ENCODE data around the gene SUGP2. TPM values are rescaled to one million over a fixed set of nuclear protein-coding genes. Genes with fewer than 3 reads are reported as not detected.

The SUGP2 gene
- total and polyA plus RNA-seq, 2 of the 13 experiments (the other 11 are each of a cell fraction or from before 2014, with no cell fraction given), result 40.6 to 57.7 TPM

GRCh38 chr19:19064098-19064722, 30.9 kb upstream of the SUGP2 start (continued):
- TF ChIP-seq CENPX (CRISPR knock-in tag; IDR thresholded peaks at IDR 0.05), result no peak
- no peak for TF ChIP-seq XRCC5 (optimal IDR thresholded peaks at IDR 0.05; ENCODE audit: low read length)
- peak; percentile 3; the same call in 1 of the 2 replicates for TF ChIP-seq ZBTB10 (CRISPR knock-in tag; IDR thresholded peaks at IDR 0.05; ENCODE audit: borderline replicate concordance)
- TF ChIP-seq ZNF569 (CRISPR knock-in tag; IDR thresholded peaks at IDR 0.05; ENCODE audit: borderline replicate concordance), result no peak
- no peak for TF ChIP-seq MNT (IDR thresholded peaks at IDR 0.05)
- peak; percentile 80 for TF ChIP-seq PATZ1 (CRISPR knock-in tag; IDR thresholded peaks at IDR 0.05)
- peak; percentile 43; the same call in 1 of the 2 replicates for TF ChIP-seq KDM5B (CRISPR knock-in tag; IDR thresholded peaks at IDR 0.05; ENCODE audit: borderline replicate concordance)
- no peak for TF ChIP-seq BATF2 (CRISPR knock-in tag; IDR thresholded peaks at IDR 0.05)
- TF ChIP-seq SALL1 (CRISPR knock-in tag; IDR thresholded peaks at IDR 0.05), result no peak
- TF ChIP-seq POGK (CRISPR knock-in tag; conservative IDR thresholded peaks at IDR 0.05), result no peak
- peak; percentile 55; the same call in 1 of the 2 replicates for TF ChIP-seq MXD1 (CRISPR knock-in tag; IDR thresholded peaks at IDR 0.05)
- 0 out of 2 replicates have a peak, but pooled peaks have one; percentile 57 for TF ChIP-seq ZNF121 (CRISPR knock-in tag; IDR thresholded peaks at IDR 0.05)
- TF ChIP-seq ZNF83 (CRISPR knock-in tag; IDR thresholded peaks at IDR 0.05; ENCODE audit: borderline replicate concordance), result 0 out of 2 replicates have a peak, but pooled peaks have one; percentile 54
- peak; percentile 61; the same call in 1 of the 2 replicates for TF ChIP-seq RAD21 (CRISPR knock-in tag; IDR thresholded peaks at IDR 0.05)
- TF ChIP-seq ZBTB25 (CRISPR knock-in tag; IDR thresholded peaks at IDR 0.05), result no peak
